NCI-H2227 treated with DMSO at 0.1 percent for 48 hours (cell line): ENCODE results near the gene SLC30A7.

Experiments
- DNase-seq: peaks from one replicate; lab custom pipeline; 2025; lab: John Stamatoyannopoulos, UW

SLC30A7 gene

GRCh38 chr1:100982793-100983192 lies 86.9 kb downstream of the SLC30A7 start:
- DNase-seq: no peak

- DNase-seq: no peak
These were observed 92.2 kb downstream of the SLC30A7 start for GRCh38 chr1:100988121-100988520.

GRCh38 chr1:100989306-100990077 lies 93.6 kb downstream of the SLC30A7 start:
- no peak for DNase-seq

- no peak for DNase-seq
These were observed 99.5 kb downstream of the SLC30A7 start for GRCh38 chr1:100995198-100995988.

GRCh38 chr1:100998426-100998825 lies 102.5 kb downstream of the SLC30A7 start:
- DNase-seq: no peak

- DNase-seq: no peak
These were observed 104.4 kb downstream of the SLC30A7 start for GRCh38 chr1:101000131-101000873.

- no peak for DNase-seq
These were observed 106.7 kb downstream of the SLC30A7 start for GRCh38 chr1:101002551-101002950.

- DNase-seq: no peak
These were observed 107.2 kb downstream of the SLC30A7 start for GRCh38 chr1:101003012-101003650.

- no peak for DNase-seq
These were observed 108.2 kb downstream of the SLC30A7 start for GRCh38 chr1:101004061-101004460.

- DNase-seq: no peak
These were observed 108.8 kb downstream of the SLC30A7 start for GRCh38 chr1:101004670-101005069.

- DNase-seq: no peak
These were observed 109.3 kb downstream of the SLC30A7 start for GRCh38 chr1:101005183-101005582.

- DNase-seq: no peak
These were observed 110.0 kb downstream of the SLC30A7 start for GRCh38 chr1:101005871-101006270.

- no peak for DNase-seq
These were observed 110.7 kb downstream of the SLC30A7 start for GRCh38 chr1:101006553-101006952.

GRCh38 chr1:101008229-101008834 lies 112.4 kb downstream of the SLC30A7 start:
- DNase-seq: no peak

GRCh38 chr1:101013776-101014175 lies 117.9 kb downstream of the SLC30A7 start:
- DNase-seq: no peak

- DNase-seq: no peak
These were observed 121.6 kb downstream of the SLC30A7 start for GRCh38 chr1:101017448-101017847.

- no peak for DNase-seq
These were observed 126.4 kb downstream of the SLC30A7 start for GRCh38 chr1:101022294-101022693.

GRCh38 chr1:101025283-101025656 lies 129.4 kb downstream of the SLC30A7 start:
- DNase-seq: peak; percentile 89

- peak; percentile 89 for DNase-seq
These were observed 130.0 kb downstream of the SLC30A7 start, which contains the start of gene DPH5 for GRCh38 chr1:101025657-101026429. Gene DPH5, minus strand, starts transcription at chr1:101025784. Its CDS starts 341 bp downstream, at chr1:101025443.

- peak; percentile 26 for DNase-seq
These were observed 130.5 kb downstream of the SLC30A7 start for GRCh38 chr1:101026430-101026788.
